Hindlimb muscle (tissue), 1 donor: ENCODE data around the gene ZNF135. TPM values are rescaled to one million over a fixed set of nuclear protein-coding genes. Genes with fewer than 3 reads are reported as not detected.

Source experiments
- DNase-seq: peaks from one replicate; pipeline ENCODE4 v3.0.0-alpha.2; 2013
- polyA plus RNA-seq: library from polyadenylated mRNA; unstranded; fragments of 120-200 nt; gene quantifications from one replicate; pipeline ENCODE4 v1.2.1, GENCODE V29; 2013; ENCODE audit not compliant: insufficient read length

Gene ZNF135
- polyA plus RNA-seq, 1 donor, result 13.8 TPM

GRCh38 chr19:58095328-58095727, 36.2 kb downstream of the ZNF135 start:
- no peak for DNase-seq

GRCh38 chr19:58096884-58097283, 37.8 kb downstream of the ZNF135 start:
- DNase-seq, result no peak

GRCh38 chr19:58097349-58097748, 38.3 kb downstream of the ZNF135 start:
- no peak for DNase-seq

GRCh38 chr19:58097781-58098681, 38.9 kb downstream of the ZNF135 start, which contains the start of gene ZSCAN18:
TSS of gene ZSCAN18 (minus strand) at chr19:58098231. CDS start at chr19:58090267, 7,964 bp downstream.
- DNase-seq, result peak; percentile 99

GRCh38 chr19:58098682-58098998, 39.6 kb downstream of the ZNF135 start:
- no peak for DNase-seq

- DNase-seq, result no peak
These were observed 48.9 kb downstream of the ZNF135 start for GRCh38 chr19:58107778-58108545.

DNA sequence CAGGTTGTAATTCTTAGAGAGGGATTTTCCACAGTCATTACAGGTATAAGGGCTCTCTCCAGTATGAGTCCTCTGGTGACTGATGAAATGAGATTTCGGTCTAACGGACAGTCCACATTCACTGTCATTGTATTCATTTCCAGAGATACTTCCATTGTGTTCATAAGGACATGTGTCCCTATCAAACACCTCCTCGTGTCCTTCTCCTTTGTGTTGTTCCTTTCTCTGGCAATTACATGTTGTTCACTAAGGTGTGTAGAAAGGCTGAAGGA, 49.4 kb downstream of the ZNF135 start:
- no peak for DNase-seq

- DNase-seq, result peak; percentile 35
These were observed 58.9 kb downstream of the ZNF135 start for GRCh38 chr19:58117841-58118575.

DNA sequence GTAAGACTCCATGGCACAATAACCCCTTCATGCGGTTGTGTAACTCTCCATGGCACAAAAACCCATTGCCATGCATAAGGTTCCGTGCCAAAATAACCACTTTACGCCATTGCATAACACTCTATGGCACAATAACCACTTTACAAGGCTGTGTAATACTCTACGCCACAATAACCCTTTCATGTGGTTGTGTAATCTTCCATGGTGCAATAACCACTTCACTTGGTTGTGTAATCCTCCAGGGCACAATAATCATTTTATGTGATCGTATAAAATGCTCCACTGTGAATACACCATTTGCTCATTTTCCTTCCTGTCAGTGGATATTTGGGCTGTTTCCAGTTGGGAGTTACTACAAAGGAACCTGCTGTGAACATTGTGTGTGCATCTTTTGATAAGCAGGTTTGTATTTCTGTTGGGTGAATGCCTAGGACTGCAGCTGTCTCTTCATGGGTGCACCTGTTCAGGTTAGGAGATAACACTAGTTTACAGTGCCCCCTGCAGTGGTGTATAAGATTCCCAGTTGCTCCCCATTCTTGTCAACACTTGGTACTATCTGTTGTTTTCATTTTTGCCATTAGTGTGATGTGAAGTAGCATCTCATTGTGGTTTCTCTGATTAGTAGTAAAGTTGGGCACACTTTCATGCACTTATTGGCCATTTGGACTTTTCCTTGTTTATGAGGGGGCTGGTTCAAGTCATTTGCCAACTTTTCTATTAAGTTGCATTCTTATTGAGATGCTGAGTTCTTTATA, 60.1 kb downstream of the ZNF135 start:
- DNase-seq, result no peak

Other genes with a start within 250 kb of the ZNF135 start
- gene ZNF552, start 244.4 kb upstream of the ZNF135 start, polyA plus RNA-seq, result 7.1 TPM
- gene ZNF587B, start 229.0 kb upstream of the ZNF135 start, polyA plus RNA-seq, result 4.2 TPM
- 16.1 TPM for gene ZNF587, start 209.4 kb upstream of the ZNF135 start, polyA plus RNA-seq
- gene ZNF814, start 170.2 kb upstream of the ZNF135 start, polyA plus RNA-seq, result 25.0 TPM
- gene ZNF417, start 142.7 kb upstream of the ZNF135 start, polyA plus RNA-seq, result 14.7 TPM
- 10.2 TPM for gene ZNF418, start 123.9 kb upstream of the ZNF135 start, polyA plus RNA-seq
- 5.4 TPM for gene ZNF256, start 111.6 kb upstream of the ZNF135 start, polyA plus RNA-seq
- gene C19orf18, start 84.7 kb upstream of the ZNF135 start, polyA plus RNA-seq, result 0.79 TPM
- 10.8 TPM for gene ZNF606, start 56.5 kb upstream of the ZNF135 start, polyA plus RNA-seq
- gene ZSCAN1, start 25.3 kb upstream of the ZNF135 start, polyA plus RNA-seq, result 1.6 TPM
- 64.4 TPM for gene ZSCAN18, start 38.9 kb downstream of the ZNF135 start, polyA plus RNA-seq
- gene ZNF329, start 91.5 kb downstream of the ZNF135 start, polyA plus RNA-seq, result 12.1 TPM
- 11.5 TPM for gene ZNF274, start 123.8 kb downstream of the ZNF135 start, polyA plus RNA-seq
- 17.6 TPM for gene ZNF544, start 169.6 kb downstream of the ZNF135 start, polyA plus RNA-seq
- gene ZNF8, start 219.7 kb downstream of the ZNF135 start, polyA plus RNA-seq, result 5.7 TPM
- gene ERVK3-1, start 246.1 kb downstream of the ZNF135 start, polyA plus RNA-seq, result 33.0 TPM